Measurements from ENCODE around the gene APLP2. TPM values are rescaled to one million over a fixed set of nuclear protein-coding genes. Genes with fewer than 3 reads are reported as not detected.

APLP2 gene
- total RNA-seq, 1 donor from 2014 or later, result 57.2 TPM

- H3K4me3 Mint-ChIP-seq (ENCODE audit: low read depth), result no peak overlapping the region
- H3K4me1 Mint-ChIP-seq (ENCODE audit: low read depth), result peaks cover 17% of the 10 kb centered on the region
- DNase-seq (ENCODE audit: low spot score), result no peak
- peaks cover 13% of the 10 kb centered on the region for H3K36me3 Mint-ChIP-seq (ENCODE audit: low read depth)
- intact Hi-C loops (cut with micrococcal nuclease), result no loop called here
- H3K27ac Mint-ChIP-seq, result no peak overlapping the region
- H3K27me3 Mint-ChIP-seq (ENCODE audit: low read depth), result peaks cover 6% of the 10 kb centered on the region
- no peaks in the 10 kb centered on the region for H3K9me3 Mint-ChIP-seq
Measured at GRCh38 chr11:130114726-130115125, 45.0 kb downstream of the APLP2 start.

DNA sequence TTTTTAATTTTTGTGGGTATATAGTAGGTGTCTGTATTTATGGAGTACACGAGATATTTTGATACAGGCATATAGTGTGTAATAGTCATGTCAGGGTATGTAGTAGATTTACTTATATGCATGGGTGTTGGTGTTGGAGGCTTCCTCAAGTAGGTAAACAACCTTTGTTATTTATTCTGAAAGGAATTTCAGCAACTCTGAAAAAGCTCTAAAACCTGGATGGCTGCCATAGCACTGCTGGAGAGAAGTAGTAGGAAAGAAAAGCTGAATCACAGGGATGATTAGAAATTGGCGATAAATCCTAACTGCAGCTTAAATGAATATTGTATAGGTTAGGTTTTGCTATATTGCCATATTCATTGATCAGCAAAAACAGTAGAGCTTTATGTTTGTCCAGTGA, 45.5 kb downstream of the APLP2 start:
- peaks cover 11% of the 10 kb centered on the region for H3K36me3 Mint-ChIP-seq (ENCODE audit: low read depth)
- no peaks in the 10 kb centered on the region for H3K9me3 Mint-ChIP-seq
- no peak overlapping the region for H3K4me3 Mint-ChIP-seq (ENCODE audit: low read depth)
- H3K4me1 Mint-ChIP-seq (ENCODE audit: low read depth), result peaks cover 17% of the 10 kb centered on the region
- intact Hi-C loops (cut with micrococcal nuclease), result no loop called here
- H3K27ac Mint-ChIP-seq, result no peak overlapping the region
- DNase-seq (ENCODE audit: low spot score), result no peak
- peaks cover 8% of the 10 kb centered on the region for H3K27me3 Mint-ChIP-seq (ENCODE audit: low read depth)

GRCh38 chr11:130118165-130118564, 48.5 kb downstream of the APLP2 start:
- no peak for DNase-seq (ENCODE audit: low spot score)
- no peak overlapping the region for H3K4me3 Mint-ChIP-seq (ENCODE audit: low read depth)
- H3K27me3 Mint-ChIP-seq (ENCODE audit: low read depth), result peaks cover 12% of the 10 kb centered on the region
- H3K9me3 Mint-ChIP-seq, result no peaks in the 10 kb centered on the region
- H3K27ac Mint-ChIP-seq, result no peak overlapping the region
- H3K36me3 Mint-ChIP-seq (ENCODE audit: low read depth), result peaks cover 17% of the 10 kb centered on the region
- peaks cover 41% of the 10 kb centered on the region for H3K4me1 Mint-ChIP-seq (ENCODE audit: low read depth)
- intact Hi-C loops (cut with micrococcal nuclease), result loop anchor here (2.0 kb wide), 1 partner anchor 115 kb away; the partner anchor contains the start of gene PRDM10

- peaks cover 41% of the 10 kb centered on the region for H3K4me1 Mint-ChIP-seq (ENCODE audit: low read depth)
- H3K27me3 Mint-ChIP-seq (ENCODE audit: low read depth), result peaks cover 12% of the 10 kb centered on the region
- no peak overlapping the region for H3K4me3 Mint-ChIP-seq (ENCODE audit: low read depth)
- no peaks in the 10 kb centered on the region for H3K9me3 Mint-ChIP-seq
- H3K36me3 Mint-ChIP-seq (ENCODE audit: low read depth), result peaks cover 24% of the 10 kb centered on the region
- DNase-seq (ENCODE audit: low spot score), result no peak
- intact Hi-C loops (cut with micrococcal nuclease), result loop anchor here (2.0 kb wide), 1 partner anchor 116 kb away; the partner anchor contains the start of gene PRDM10
- H3K27ac Mint-ChIP-seq, result no peak overlapping the region
Measured at GRCh38 chr11:130118636-130119387, 49.1 kb downstream of the APLP2 start.

DNA sequence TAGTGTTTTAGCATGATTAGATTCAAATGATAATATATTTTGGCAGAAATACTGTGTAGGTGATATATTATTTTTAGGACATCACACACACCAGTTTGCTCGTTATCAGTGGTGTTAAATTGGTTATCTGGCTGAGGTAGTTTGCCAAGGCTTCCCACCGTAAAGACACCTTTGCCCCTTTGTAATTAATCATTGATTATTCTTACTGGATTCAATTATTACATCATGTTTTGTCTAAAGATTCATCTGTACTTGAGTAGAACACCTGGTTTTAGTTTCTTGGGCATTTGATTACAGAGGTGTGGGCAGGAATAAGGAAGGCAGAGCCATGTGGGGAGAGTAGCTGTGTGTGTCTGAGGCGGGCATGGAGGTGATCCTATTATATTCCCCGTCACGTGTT, 50.4 kb downstream of the APLP2 start:
- DNase-seq (ENCODE audit: low spot score), result no peak
- H3K9me3 Mint-ChIP-seq, result no peaks in the 10 kb centered on the region
- intact Hi-C loops (cut with micrococcal nuclease), result loop anchor here (2.0 kb wide), 1 partner anchor 51 kb away; the partner anchor contains the start of gene APLP2
- no peak overlapping the region for H3K4me3 Mint-ChIP-seq (ENCODE audit: low read depth)
- H3K27me3 Mint-ChIP-seq (ENCODE audit: low read depth), result peaks cover 12% of the 10 kb centered on the region
- H3K4me1 Mint-ChIP-seq (ENCODE audit: low read depth), result peaks cover 41% of the 10 kb centered on the region
- peaks cover 28% of the 10 kb centered on the region for H3K36me3 Mint-ChIP-seq (ENCODE audit: low read depth)
- H3K27ac Mint-ChIP-seq, result no peak overlapping the region

DNA sequence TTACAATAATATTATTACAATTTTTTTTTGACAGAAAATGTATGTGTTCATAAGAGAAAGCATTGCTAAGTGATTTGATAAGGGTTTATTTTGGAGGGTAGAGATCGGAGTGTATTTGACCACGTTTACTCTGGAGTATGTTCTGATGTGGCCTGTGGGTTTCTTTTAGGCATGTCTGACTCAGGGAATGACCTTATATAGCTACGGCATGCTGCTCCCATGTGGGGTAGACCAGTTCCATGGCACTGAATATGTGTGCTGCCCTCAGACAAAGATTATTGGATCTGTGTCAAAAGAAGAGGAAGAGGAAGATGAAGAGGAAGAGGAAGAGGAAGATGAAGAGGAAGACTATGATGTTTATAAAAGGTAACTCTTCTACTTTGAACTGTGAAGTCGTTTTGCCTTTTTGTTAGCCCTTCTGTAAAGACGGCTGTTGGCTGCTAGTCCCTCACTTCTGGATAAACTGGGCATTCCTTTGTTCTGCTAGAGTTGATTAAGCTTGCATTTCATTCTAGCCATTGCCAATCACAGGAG, 51.8 kb downstream of the APLP2 start:
- Mint-ChIP-seq H3K4me3 (ENCODE audit: low read depth) (no peak overlapping the region), H3K4me1 (ENCODE audit: low read depth) (peaks cover 41% of the 10 kb centered on the region), H3K36me3 (ENCODE audit: low read depth) (peaks cover 31% of the 10 kb centered on the region), H3K27me3 (ENCODE audit: low read depth) (peaks cover 12% of the 10 kb centered on the region), H3K9me3 (no peaks in the 10 kb centered on the region), H3K27ac (peak overlapping the region; percentile 18)
- intact Hi-C loops (cut with micrococcal nuclease), result loop anchor here (1.0 to 2.0 kb wide), 2 partner anchors 53 to 170 kb away; partner anchors contain the start of gene APLP2
- no peak for DNase-seq (ENCODE audit: low spot score)

- peaks cover 33% of the 10 kb centered on the region for H3K36me3 Mint-ChIP-seq (ENCODE audit: low read depth)
- H3K27ac Mint-ChIP-seq, result no peak overlapping the region
- H3K9me3 Mint-ChIP-seq, result no peaks in the 10 kb centered on the region
- H3K4me1 Mint-ChIP-seq (ENCODE audit: low read depth), result peaks cover 41% of the 10 kb centered on the region
- H3K27me3 Mint-ChIP-seq (ENCODE audit: low read depth), result peaks cover 12% of the 10 kb centered on the region
- intact Hi-C loops (cut with micrococcal nuclease), result no loop called here
- DNase-seq (ENCODE audit: low spot score), result no peak
- H3K4me3 Mint-ChIP-seq (ENCODE audit: low read depth), result no peak overlapping the region
Measured at GRCh38 chr11:130122141-130122575, 52.5 kb downstream of the APLP2 start.

GRCh38 chr11:130123414-130124040, 53.8 kb downstream of the APLP2 start:
- intact Hi-C loops (cut with micrococcal nuclease), result no loop called here
- H3K4me1 Mint-ChIP-seq (ENCODE audit: low read depth), result peaks cover 35% of the 10 kb centered on the region

DNA sequence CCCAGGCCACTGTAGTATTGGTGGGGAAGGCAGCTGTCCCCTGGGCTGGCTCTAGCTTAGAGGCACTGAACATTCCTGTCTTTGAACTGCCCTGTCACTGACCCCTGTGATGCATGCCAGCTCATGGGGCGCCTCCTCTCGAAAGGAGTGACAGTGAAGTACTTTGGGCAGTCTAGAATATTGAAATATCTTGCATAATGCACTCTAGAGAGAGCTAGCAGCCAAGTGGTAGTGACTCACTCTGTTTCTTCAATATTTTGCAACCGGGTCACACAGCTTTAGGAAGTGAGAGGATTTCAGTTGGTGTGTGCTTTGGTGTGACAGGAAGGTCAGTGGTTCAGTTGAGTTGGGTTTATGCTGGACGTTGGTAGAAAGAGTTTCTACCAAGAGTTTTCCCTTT, 54.4 kb downstream of the APLP2 start:
- no peak overlapping the region for H3K27ac Mint-ChIP-seq
- peaks cover 29% of the 10 kb centered on the region for H3K4me1 Mint-ChIP-seq (ENCODE audit: low read depth)
- no peaks in the 10 kb centered on the region for H3K9me3 Mint-ChIP-seq
- H3K4me3 Mint-ChIP-seq (ENCODE audit: low read depth), result no peak overlapping the region
- no peak for DNase-seq (ENCODE audit: low spot score)
- H3K27me3 Mint-ChIP-seq (ENCODE audit: low read depth), result peaks cover 11% of the 10 kb centered on the region
- peaks cover 37% of the 10 kb centered on the region for H3K36me3 Mint-ChIP-seq (ENCODE audit: low read depth)
- intact Hi-C loops (cut with micrococcal nuclease), result no loop called here

More at GRCh38 chr11:130123414-130124040, 53.8 kb downstream of the APLP2 start:
- Mint-ChIP-seq H3K27me3 (ENCODE audit: low read depth) (peaks cover 12% of the 10 kb centered on the region), H3K9me3 (no peaks in the 10 kb centered on the region), H3K4me3 (ENCODE audit: low read depth) (no peak overlapping the region), H3K36me3 (ENCODE audit: low read depth) (peaks cover 33% of the 10 kb centered on the region), H3K27ac (no peak overlapping the region)
- no peak for DNase-seq (ENCODE audit: low spot score)

DNA sequence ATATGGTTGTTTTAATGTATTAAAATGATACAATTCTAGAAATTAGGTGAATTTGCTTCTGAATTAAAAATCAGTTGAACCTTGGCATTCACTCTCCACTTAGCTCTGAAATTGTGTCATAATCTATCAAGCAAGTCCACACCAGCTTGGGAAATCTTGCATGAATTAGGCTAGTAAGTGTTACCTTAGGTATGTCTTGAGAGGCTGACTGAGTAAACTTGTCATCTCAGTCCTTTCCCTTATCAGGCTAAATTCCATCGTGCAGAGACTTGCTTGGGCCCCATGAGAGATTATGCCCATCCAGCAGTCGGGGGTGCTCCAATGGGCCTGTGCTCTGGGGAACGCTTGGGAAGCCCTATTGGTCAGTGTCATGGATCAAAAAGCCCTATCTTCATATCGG, 55.9 kb downstream of the APLP2 start:
- peaks cover 21% of the 10 kb centered on the region for H3K4me1 Mint-ChIP-seq (ENCODE audit: low read depth)
- H3K36me3 Mint-ChIP-seq (ENCODE audit: low read depth), result peaks cover 41% of the 10 kb centered on the region
- intact Hi-C loops (cut with micrococcal nuclease), result no loop called here
- no peaks in the 10 kb centered on the region for H3K9me3 Mint-ChIP-seq
- H3K27ac Mint-ChIP-seq, result no peak overlapping the region
- no peaks in the 10 kb centered on the region for H3K27me3 Mint-ChIP-seq (ENCODE audit: low read depth)
- no peak for DNase-seq (ENCODE audit: low spot score)
- H3K4me3 Mint-ChIP-seq (ENCODE audit: low read depth), result no peak overlapping the region

DNA sequence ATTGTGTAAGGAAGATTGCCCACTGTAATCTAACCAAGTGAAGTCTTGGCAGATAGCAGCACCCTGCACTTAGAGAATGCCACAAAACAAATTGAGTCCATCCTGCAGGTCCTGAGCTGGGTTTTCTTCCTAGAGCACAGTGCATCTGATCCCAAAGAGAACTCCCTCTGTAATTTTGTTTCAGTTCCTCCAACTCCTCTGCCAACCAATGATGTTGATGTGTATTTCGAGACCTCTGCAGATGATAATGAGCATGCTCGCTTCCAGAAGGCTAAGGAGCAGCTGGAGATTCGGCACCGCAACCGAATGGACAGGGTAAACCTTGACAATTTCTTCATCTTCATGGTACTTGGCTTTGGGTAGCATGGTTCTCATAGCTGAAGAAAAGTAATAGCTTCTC, 56.8 kb downstream of the APLP2 start:
- H3K4me1 Mint-ChIP-seq (ENCODE audit: low read depth), result peaks cover 13% of the 10 kb centered on the region
- no peak for DNase-seq (ENCODE audit: low spot score)
- H3K27ac Mint-ChIP-seq, result no peak overlapping the region
- H3K36me3 Mint-ChIP-seq (ENCODE audit: low read depth), result peaks cover 39% of the 10 kb centered on the region
- H3K9me3 Mint-ChIP-seq, result no peaks in the 10 kb centered on the region
- H3K4me3 Mint-ChIP-seq (ENCODE audit: low read depth), result no peak overlapping the region
- intact Hi-C loops (cut with micrococcal nuclease), result no loop called here
- no peaks in the 10 kb centered on the region for H3K27me3 Mint-ChIP-seq (ENCODE audit: low read depth)

DNA sequence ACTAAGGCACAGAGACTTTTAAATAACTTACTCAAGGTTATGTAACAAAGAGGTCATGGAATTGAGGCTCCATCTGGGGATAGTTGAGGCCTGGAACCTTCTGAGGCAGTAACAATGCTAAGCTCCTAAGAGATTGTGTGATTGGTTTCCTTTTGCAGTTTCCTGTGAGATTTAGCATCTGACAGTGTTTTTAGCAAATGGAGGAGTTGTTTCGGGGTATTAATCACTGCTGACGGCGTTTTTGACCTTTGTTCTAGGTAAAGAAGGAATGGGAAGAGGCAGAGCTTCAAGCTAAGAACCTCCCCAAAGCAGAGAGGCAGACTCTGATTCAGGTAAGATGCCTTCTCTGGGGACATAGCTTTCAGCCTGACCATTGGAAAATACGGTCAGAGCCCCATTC, 57.8 kb downstream of the APLP2 start:
- H3K4me3 Mint-ChIP-seq (ENCODE audit: low read depth), result no peak overlapping the region
- H3K27me3 Mint-ChIP-seq (ENCODE audit: low read depth), result no peaks in the 10 kb centered on the region
- intact Hi-C loops (cut with micrococcal nuclease), result no loop called here
- H3K4me1 Mint-ChIP-seq (ENCODE audit: low read depth), result peaks cover 3% of the 10 kb centered on the region
- H3K36me3 Mint-ChIP-seq (ENCODE audit: low read depth), result peaks cover 37% of the 10 kb centered on the region
- no peaks in the 10 kb centered on the region for H3K9me3 Mint-ChIP-seq
- H3K27ac Mint-ChIP-seq, result no peak overlapping the region
- no peak for DNase-seq (ENCODE audit: low spot score)

DNA sequence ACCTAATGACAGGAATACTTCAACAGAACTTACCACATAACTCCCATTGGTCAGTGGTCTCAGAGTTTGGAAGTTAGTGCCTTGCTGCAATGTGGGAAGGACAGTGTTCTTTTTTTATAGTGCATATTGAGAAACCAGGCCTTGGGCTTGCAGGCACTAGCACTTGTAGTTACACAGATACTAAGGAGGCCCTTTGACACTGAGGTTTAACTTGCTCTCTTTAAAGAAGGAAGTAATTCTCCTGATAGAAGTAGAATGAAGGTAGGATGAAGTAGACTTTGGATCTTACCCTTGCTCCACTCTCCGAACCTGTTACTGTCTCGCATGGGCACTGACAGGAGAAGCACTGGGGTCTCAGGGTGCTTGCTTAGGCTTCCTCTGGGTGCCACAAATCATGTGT, 58.9 kb downstream of the APLP2 start:
- Mint-ChIP-seq H3K4me3 (ENCODE audit: low read depth) (no peak overlapping the region), H3K4me1 (ENCODE audit: low read depth) (no peaks in the 10 kb centered on the region), H3K36me3 (ENCODE audit: low read depth) (peaks cover 26% of the 10 kb centered on the region), H3K27me3 (ENCODE audit: low read depth) (no peaks in the 10 kb centered on the region), H3K27ac (no peak overlapping the region), H3K9me3 (no peaks in the 10 kb centered on the region)
- no peak for DNase-seq (ENCODE audit: low spot score)
- intact Hi-C loops (cut with micrococcal nuclease), result no loop called here

All from activated T-helper 2 cell treated with anti-CD3 and anti-CD28 coated beads, Interferon-gamma antibody, Interleukin-2, Interleukin-4, amounts not matched to agents 10 μg/mL and 5 μg/mL and 100 μg/mL, durations not matched to agents 14 hours and 24 hours and 36 hours (primary cell).